Activated CD8-positive, alpha-beta T cell treated with anti-CD3 and anti-CD28 coated beads for 36 hours (primary cell): ENCODE results near the gene P2RY2. TPM values are rescaled to one million over a fixed set of nuclear protein-coding genes. Genes with fewer than 3 reads are reported as not detected.

Experiments used
- ATAC-seq: fragments of 200-7000 bp; cut with Tn5 transposase; one replicate; pipeline ENCODE4 v1.10.0; 2021; ENCODE audit warnings: mild to moderate bottlenecking, moderate library complexity
- CTCF ChIA-PET: fragments of 350-600 bp; sonication (Branson Sonifier 250); formaldehyde crosslinking; loops from one replicate; lab custom pipeline; 2021; ENCODE audit warnings: antibody characterized with exemption; lab: Charles Lee
- POLR2A ChIA-PET: fragments of 350-600 bp; sonication (Branson Sonifier 250); formaldehyde crosslinking; loops from one replicate; lab custom pipeline; 2021; ENCODE audit warnings: antibody characterized with exemption; lab: Charles Lee
- DNase-seq: peaks from one replicate; pipeline ENCODE4 v3.0.0-alpha.2; 2020
- H3K27ac Mint-ChIP-seq: one replicate; pipeline ENCODE4 v1.8.0; 2021; ENCODE audit warnings: mild to moderate bottlenecking, mixed read lengths
- H3K27me3 Mint-ChIP-seq: one replicate; pipeline ENCODE4 v1.8.0; 2021; ENCODE audit warnings: mixed read lengths
- H3K36me3 Mint-ChIP-seq: one replicate; pipeline ENCODE4 v1.8.0; 2021; ENCODE audit warnings: low read depth, mixed read lengths
- H3K4me1 Mint-ChIP-seq: one replicate; pipeline ENCODE4 v1.8.0; 2021; ENCODE audit warnings: low read depth, mixed read lengths
- H3K4me3 Mint-ChIP-seq: one replicate; pipeline ENCODE4 v1.8.0; 2021; ENCODE audit warnings: mild to moderate bottlenecking, moderate library complexity, mixed read lengths
- H3K9me3 Mint-ChIP-seq: one replicate; pipeline ENCODE4 v1.8.0; 2021; ENCODE audit warnings: mixed read lengths
- intact Hi-C: fragments of 100-400 bp; cut with micrococcal nuclease; formaldehyde crosslinking; loops from one replicate; pipeline ENCODE4 v1.10.0; 2022
- total RNA-seq, 2 experiments: library from RNA; stranded (reverse); gene quantifications; one replicate each; pipeline ENCODE4 v1.2.3, GENCODE V29; 2021
- TF ChIP-seq, protein P1 (sequence below): fragments of 200-600 bp; IDR thresholded peaks from one replicate; pipeline ENCODE4 v1.8.0; 2022; ENCODE audit warnings: antibody characterized with exemption, mild to moderate bottlenecking

The P2RY2 gene
- total RNA-seq, 2 experiments from 2014 or later, result not detected

DNA sequence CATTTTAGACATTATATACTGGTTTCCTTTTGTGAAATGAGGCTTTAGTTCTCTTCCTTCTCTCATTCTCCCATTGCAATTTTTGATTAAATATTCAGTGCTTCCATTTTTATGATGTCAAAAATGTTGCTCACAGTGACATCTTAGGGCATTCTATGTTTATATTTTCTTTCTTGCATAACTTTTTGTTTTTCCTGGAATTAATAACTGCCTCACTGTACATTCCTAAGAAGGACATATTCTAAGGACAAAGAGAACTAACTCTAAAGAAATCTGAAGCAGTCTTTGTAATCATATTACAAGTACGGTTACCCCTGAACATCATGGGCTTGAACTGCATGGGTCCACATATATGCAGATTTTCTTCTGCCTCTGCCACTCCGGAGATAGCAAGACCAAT, 28.2 kb downstream of the P2RY2 start:
- H3K4me3 Mint-ChIP-seq, result no peak overlapping the region

DNA sequence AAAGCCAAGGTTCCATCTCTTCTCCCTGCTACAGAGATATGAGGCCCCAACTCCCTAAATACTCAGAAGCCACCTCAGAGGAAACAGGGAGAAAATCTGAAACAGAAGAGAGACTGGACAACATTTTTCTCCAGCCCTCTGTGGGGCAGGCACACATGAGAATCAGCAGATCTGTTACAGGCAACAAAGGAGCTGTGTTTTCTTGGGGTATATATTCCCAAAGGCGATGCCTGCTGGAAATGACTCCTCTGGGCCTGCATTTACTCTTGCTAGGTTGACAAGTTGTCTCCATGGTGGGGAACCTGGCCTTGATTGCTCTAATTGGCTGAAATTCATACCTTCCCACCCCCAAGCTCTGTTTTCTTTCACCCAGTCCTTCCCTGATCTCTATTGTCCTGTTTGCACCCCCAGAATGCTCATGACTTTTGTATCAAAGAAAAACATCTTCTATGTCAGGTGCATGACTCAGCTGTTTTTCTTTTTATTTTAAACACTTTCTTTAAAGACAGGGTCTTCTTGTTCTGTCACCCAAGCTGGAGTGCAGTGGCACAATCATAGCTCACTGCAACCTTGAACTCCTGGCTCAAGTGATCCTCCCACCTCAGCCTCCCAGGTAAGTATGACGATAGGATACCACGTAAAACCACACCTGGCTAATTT, 30.6 kb downstream of the P2RY2 start:
- ChIA-PET CTCF (no interaction called here), POLR2A (interaction anchor here (0.8 kb wide), 1 partner anchor 9 kb away, joined by 3 read pairs; no protein-coding TSS in a partner anchor)
- H3K4me3 Mint-ChIP-seq, result no peak overlapping the region
- intact Hi-C loops, result no loop called here
- H3K9me3 Mint-ChIP-seq, result no peaks in the 10 kb centered on the region
- no peaks in the 10 kb centered on the region for H3K27me3 Mint-ChIP-seq
- no peak overlapping the region for H3K27ac Mint-ChIP-seq
- no peaks in the 10 kb centered on the region for H3K36me3 Mint-ChIP-seq
- ATAC-seq, result no peak
- DNase-seq, result no peak
- TF ChIP-seq, protein P1, sequence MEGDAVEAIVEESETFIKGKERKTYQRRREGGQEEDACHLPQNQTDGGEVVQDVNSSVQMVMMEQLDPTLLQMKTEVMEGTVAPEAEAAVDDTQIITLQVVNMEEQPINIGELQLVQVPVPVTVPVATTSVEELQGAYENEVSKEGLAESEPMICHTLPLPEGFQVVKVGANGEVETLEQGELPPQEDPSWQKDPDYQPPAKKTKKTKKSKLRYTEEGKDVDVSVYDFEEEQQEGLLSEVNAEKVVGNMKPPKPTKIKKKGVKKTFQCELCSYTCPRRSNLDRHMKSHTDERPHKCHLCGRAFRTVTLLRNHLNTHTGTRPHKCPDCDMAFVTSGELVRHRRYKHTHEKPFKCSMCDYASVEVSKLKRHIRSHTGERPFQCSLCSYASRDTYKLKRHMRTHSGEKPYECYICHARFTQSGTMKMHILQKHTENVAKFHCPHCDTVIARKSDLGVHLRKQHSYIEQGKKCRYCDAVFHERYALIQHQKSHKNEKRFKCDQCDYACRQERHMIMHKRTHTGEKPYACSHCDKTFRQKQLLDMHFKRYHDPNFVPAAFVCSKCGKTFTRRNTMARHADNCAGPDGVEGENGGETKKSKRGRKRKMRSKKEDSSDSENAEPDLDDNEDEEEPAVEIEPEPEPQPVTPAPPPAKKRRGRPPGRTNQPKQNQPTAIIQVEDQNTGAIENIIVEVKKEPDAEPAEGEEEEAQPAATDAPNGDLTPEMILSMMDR, result no peak
- H3K4me1 Mint-ChIP-seq, result peaks cover 5% of the 10 kb centered on the region

More for the DNA sequence above, 28.2 kb downstream of the P2RY2 start:
- TF ChIP-seq, protein P1, result no peak
- ATAC-seq (no peak), DNase-seq (no peak)
- Mint-ChIP-seq H3K27me3 (no peaks in the 10 kb centered on the region), H3K27ac (no peak overlapping the region), H3K9me3 (no peaks in the 10 kb centered on the region), H3K36me3 (no peaks in the 10 kb centered on the region), H3K4me1 (peaks cover 5% of the 10 kb centered on the region)
- ChIA-PET POLR2A (no interaction called here), CTCF (interaction anchor here (2.1 kb wide), 1 partner anchor 60 kb away, joined by 4 read pairs; no protein-coding TSS in a partner anchor)
- intact Hi-C loops, result no loop called here

DNA sequence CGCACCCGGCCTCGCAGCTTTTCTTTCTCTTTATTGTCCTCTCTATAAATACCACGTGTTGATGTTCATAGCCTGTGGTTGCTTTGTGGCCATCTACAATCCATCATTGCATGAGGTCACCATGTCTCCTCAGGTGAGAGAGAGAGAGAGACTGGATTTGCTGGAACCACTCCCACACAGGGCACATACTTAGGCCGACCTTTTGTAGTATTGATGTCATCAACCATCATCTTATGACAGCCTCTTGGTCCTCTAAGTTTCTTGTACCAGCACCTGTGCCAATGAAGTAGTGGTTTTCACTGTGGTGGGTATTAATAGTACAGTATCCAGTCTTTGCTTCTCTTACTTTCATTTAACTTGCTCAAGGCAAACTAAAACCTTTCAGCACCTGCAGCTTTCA, 31.2 kb downstream of the P2RY2 start:
- peak; percentile 37 for DNase-seq
- CTCF ChIA-PET, result no interaction called here

DNA sequence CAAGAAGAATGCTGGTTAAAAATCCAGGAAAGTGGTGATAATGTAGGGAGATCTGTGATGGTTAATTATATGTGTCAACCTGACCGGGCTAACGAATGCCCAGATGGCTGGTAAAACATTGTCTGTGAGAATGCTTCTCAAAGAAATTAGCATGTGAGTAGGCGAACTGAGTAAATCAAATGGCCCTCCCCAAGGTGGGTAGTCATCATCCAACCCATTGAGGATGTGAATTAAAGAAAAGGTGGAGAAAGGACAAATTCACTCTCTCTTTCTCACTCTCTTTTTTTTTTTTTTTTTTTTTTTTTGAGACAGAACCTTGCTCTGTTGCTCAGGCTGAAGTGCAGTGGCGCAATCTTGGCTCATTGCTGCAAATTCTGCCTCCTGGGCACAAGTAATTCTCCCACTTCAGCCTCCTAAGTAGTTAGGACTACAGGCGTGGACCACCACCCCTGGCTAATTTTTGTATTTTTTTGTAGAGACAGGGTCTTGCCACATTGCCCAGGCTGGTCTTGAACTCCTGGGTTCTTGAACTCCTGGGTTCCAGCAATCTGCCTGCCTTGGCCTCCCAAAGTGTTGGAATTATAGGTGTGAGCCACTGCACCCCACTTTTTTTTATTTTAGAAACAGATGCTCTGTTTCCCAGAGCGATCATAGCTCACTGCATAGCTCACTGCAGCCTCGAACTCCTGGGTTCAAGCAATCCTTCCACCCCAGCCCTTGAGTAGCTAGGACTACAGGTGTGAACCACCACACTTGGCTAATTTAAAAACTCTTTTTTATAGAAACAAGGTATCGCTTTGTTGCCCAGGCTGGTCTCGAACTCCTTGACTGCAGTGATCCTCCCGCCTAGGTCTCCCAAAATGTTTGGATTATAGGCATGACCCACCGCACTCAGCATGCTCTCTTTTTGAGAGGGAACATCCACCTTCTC, 32.0 kb downstream of the P2RY2 start:
- no peaks in the 10 kb centered on the region for H3K36me3 Mint-ChIP-seq
- intact Hi-C loops, result no loop called here
- ChIA-PET CTCF (no interaction called here), POLR2A (no interaction called here)
- peak; percentile 33 for DNase-seq
- H3K9me3 Mint-ChIP-seq, result no peaks in the 10 kb centered on the region
- TF ChIP-seq, protein P1, result no peak
- H3K27ac Mint-ChIP-seq, result no peak overlapping the region
- H3K4me3 Mint-ChIP-seq, result no peak overlapping the region
- no peaks in the 10 kb centered on the region for H3K27me3 Mint-ChIP-seq
- ATAC-seq, result peak; percentile 44
- H3K4me1 Mint-ChIP-seq, result peaks cover 5% of the 10 kb centered on the region

More for the DNA sequence above, 31.2 kb downstream of the P2RY2 start:
- peaks cover 5% of the 10 kb centered on the region for H3K4me1 Mint-ChIP-seq
- TF ChIP-seq, protein P1, result no peak
- H3K9me3 Mint-ChIP-seq, result no peaks in the 10 kb centered on the region
- H3K36me3 Mint-ChIP-seq, result no peaks in the 10 kb centered on the region
- POLR2A ChIA-PET, result interaction anchor here (0.8 kb wide), 1 partner anchor 8 kb away, joined by 3 read pairs; no protein-coding TSS in a partner anchor
- peak; percentile 66 for ATAC-seq
- no peak overlapping the region for H3K4me3 Mint-ChIP-seq
- no peak overlapping the region for H3K27ac Mint-ChIP-seq
- intact Hi-C loops, result no loop called here
- H3K27me3 Mint-ChIP-seq, result no peaks in the 10 kb centered on the region
